Neural progenitor cell (in vitro differentiated cells): ENCODE data around the gene IP6K2. TPM values are rescaled to one million over a fixed set of nuclear protein-coding genes. Genes with fewer than 3 reads are reported as not detected.

Source experiments
- DNase-seq: peaks from one replicate; pipeline ENCODE4 v3.0.0-alpha.2; 2016; ENCODE audit warnings: low spot score
- H2AFZ ChIP-seq: fragments of 200-600 bp; sonication (generic); replicated peaks from 2 replicates; pipeline ENCODE4 v1.6.1; 2016; ENCODE audit warnings: antibody characterized with exemption
- H3F3A ChIP-seq: fragments of 200-600 bp; sonication (generic); 2 replicates; pipeline ENCODE4 v1.6.1; 2016; ENCODE audit warnings: antibody characterized with exemption, low read depth
- H3K27ac ChIP-seq: fragments of 200-600 bp; sonication (generic); 2 replicates; pipeline ENCODE4 v1.5.1; 2016; ENCODE audit warnings: mild to moderate bottlenecking
- H3K27me3 ChIP-seq: fragments of 200-600 bp; sonication (generic); 2 replicates; pipeline ENCODE4 v1.6.1; 2016; ENCODE audit warnings: mild to moderate bottlenecking, moderate library complexity
- H3K36me3 ChIP-seq: fragments of 200-600 bp; sonication (generic); 2 replicates; pipeline ENCODE4 v1.5.1; 2016
- H3K4me1 ChIP-seq: fragments of 200-600 bp; sonication (generic); 2 replicates; pipeline ENCODE4 v1.6.1; 2016; ENCODE audit warnings: mixed run types
- H3K4me2 ChIP-seq: fragments of 200-600 bp; sonication (generic); 2 replicates; pipeline ENCODE4 v1.6.1; 2016
- H3K4me3 ChIP-seq: fragments of 200-600 bp; sonication (generic); 2 replicates; pipeline ENCODE4 v1.5.1; 2016
- H3K79me2 ChIP-seq: fragments of 200-600 bp; sonication (generic); 2 replicates; pipeline ENCODE4 v1.6.1; 2016; ENCODE audit warnings: low read depth
- H3K9ac ChIP-seq: fragments of 200-600 bp; sonication (generic); 2 replicates; pipeline ENCODE4 v1.6.1; 2016
- H3K9me3 ChIP-seq: fragments of 200-600 bp; sonication (generic); 2 replicates; pipeline ENCODE4 v1.5.1; 2016; ENCODE audit warnings: low read depth
- H4K20me1 ChIP-seq: fragments of 200-600 bp; sonication (generic); 2 replicates; pipeline ENCODE4 v1.6.1; 2016; ENCODE audit warnings: low read depth
- H3K27ac Mint-ChIP-seq: 3 replicates; pipeline ENCODE4 v1.8.0; 2021; ENCODE audit warnings: mixed read lengths
- H3K27me3 Mint-ChIP-seq: 2 replicates; pipeline ENCODE4 v1.8.0; 2022; ENCODE audit warnings: low read depth, mild to moderate bottlenecking, inconsistent platforms, moderate library complexity, mixed read lengths; ENCODE audit not compliant: insufficient read depth
- H3K36me3 Mint-ChIP-seq: 3 replicates; pipeline ENCODE4 v1.8.0; 2021; ENCODE audit warnings: mixed read lengths
- H3K4me1 Mint-ChIP-seq: 3 replicates; pipeline ENCODE4 v1.8.0; 2021; ENCODE audit warnings: mixed read lengths
- H3K4me3 Mint-ChIP-seq: 3 replicates; pipeline ENCODE4 v1.8.0; 2021; ENCODE audit warnings: mild to moderate bottlenecking, moderate library complexity, mixed read lengths
- H3K9me3 Mint-ChIP-seq: 3 replicates; pipeline ENCODE4 v1.8.0; 2020; ENCODE audit warnings: mixed read lengths
- EZH2 ChIP-seq: fragments of 200-600 bp; sonication (generic); IDR thresholded peaks from 2 replicates; pipeline ENCODE4 v1.6.1; 2017; ENCODE audit warnings: antibody characterized with exemption, mild to moderate bottlenecking, moderate library complexity
- EZH2phosphoT487 ChIP-seq: fragments of 200-600 bp; sonication (generic); IDR thresholded peaks from 2 replicates; pipeline ENCODE4 v1.6.1; 2017; ENCODE audit warnings: antibody characterized with exemption
- total RNA-seq: library from RNA; depleted of rRNA; stranded (reverse); fragments of >200 nt; gene quantifications from 2 replicates; pipeline ENCODE4 v1.2.3, GENCODE V29; 2015; ENCODE audit warnings: low replicate concordance
- TF ChIP-seq, protein P1 (sequence below): fragments of 200-600 bp; sonication (generic); IDR thresholded peaks from 2 replicates; pipeline ENCODE4 v1.5.1; 2017; ENCODE audit warnings: antibody characterized with exemption, mild to moderate bottlenecking

IP6K2 gene
- total RNA-seq, 1 donor from 2014 or later: 130 TPM

DNA sequence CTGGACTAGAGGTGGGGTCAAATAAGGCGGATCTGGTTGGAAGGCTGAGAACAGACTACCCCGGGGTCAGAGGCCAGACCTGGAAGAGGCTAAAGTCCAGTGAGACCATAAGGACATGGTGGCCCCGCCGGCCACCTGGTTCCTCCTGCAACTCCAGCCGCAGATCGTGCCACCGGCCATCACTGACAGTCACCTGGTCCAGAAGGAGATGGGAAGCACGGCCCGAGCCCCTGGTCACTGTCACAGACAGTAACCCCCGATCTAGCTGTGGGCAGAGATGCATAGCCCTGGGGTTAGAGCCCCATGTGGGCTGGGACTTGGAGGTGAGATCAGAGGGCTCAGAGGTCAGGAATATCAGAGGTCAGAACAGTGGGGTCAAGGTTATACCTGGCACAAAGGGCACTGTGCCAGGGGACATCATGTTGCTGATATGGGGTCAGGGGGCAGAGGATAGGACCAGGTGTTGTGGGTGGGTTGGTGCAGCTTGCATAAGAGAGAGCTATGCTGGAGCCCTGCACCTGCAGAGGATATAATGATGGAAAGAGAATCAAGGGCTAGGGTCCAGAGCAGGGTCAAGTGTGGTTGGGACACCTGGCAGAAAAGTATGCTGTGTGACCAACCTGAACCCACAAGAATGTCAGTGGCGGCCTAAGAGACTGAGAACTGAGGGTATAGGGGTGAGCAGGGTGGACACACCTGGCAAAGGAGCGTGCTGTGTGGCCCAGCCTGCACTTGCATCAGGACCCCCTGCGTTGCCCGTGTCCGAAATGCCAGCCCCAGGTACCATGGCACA is 63.9 kb downstream of the IP6K2 start:
- H3K36me3 ChIP-seq: no peaks in the 10 kb centered on the region
- no peak overlapping the region for H3K4me3 Mint-ChIP-seq

DNA sequence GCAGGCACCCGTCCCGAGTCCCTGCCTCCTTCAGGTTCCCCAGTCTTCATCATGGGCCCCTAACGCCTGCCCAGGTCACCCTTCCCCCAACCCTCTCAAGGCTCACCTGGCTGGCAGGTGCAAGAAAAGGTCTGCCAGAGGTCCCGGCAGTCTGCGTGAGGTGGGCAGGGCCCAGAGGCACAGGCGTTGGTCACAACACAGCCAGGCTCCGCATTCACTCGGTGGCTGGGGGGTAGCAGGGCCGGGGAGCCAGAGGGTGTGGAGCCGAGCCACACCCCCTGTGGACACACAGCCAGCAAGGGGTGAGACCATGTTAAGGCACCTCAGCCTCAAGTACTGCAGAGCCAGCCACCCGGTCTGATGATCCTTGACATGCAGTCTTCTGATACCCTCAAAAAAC is 65.2 kb downstream of the IP6K2 start:
- H3K36me3 Mint-ChIP-seq: peaks cover 22% of the 10 kb centered on the region
- Histone ChIP-seq H3K27ac (no peak overlapping the region), H4K20me1 (peaks cover 18% of the 10 kb centered on the region), H3K36me3 (no peaks in the 10 kb centered on the region), H3K79me2 (no peaks in the 10 kb centered on the region), H3F3A (peaks cover 18% of the 10 kb centered on the region), H3K9ac (no peak overlapping the region), H3K27me3 (peaks cover 8% of the 10 kb centered on the region), H3K4me3 (no peak overlapping the region), H3K4me2 (no peak overlapping the region), H3K9me3 (no peaks in the 10 kb centered on the region), H3K4me1 (peaks cover 9% of the 10 kb centered on the region), H2AFZ (no peak overlapping the region)
- no peak for TF ChIP-seq EZH2
- TF ChIP-seq EZH2phosphoT487: no peak
- TF ChIP-seq, protein P1, sequence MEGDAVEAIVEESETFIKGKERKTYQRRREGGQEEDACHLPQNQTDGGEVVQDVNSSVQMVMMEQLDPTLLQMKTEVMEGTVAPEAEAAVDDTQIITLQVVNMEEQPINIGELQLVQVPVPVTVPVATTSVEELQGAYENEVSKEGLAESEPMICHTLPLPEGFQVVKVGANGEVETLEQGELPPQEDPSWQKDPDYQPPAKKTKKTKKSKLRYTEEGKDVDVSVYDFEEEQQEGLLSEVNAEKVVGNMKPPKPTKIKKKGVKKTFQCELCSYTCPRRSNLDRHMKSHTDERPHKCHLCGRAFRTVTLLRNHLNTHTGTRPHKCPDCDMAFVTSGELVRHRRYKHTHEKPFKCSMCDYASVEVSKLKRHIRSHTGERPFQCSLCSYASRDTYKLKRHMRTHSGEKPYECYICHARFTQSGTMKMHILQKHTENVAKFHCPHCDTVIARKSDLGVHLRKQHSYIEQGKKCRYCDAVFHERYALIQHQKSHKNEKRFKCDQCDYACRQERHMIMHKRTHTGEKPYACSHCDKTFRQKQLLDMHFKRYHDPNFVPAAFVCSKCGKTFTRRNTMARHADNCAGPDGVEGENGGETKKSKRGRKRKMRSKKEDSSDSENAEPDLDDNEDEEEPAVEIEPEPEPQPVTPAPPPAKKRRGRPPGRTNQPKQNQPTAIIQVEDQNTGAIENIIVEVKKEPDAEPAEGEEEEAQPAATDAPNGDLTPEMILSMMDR: no peak
- no peak for DNase-seq
- peaks cover 14% of the 10 kb centered on the region for H3K4me1 Mint-ChIP-seq
- H3K4me3 Mint-ChIP-seq: no peak overlapping the region
- no peaks in the 10 kb centered on the region for H3K9me3 Mint-ChIP-seq
- no peak overlapping the region for H3K27ac Mint-ChIP-seq
- peaks cover 7% of the 10 kb centered on the region for H3K27me3 Mint-ChIP-seq

More for the DNA sequence above, 63.9 kb downstream of the IP6K2 start:
- Mint-ChIP-seq H3K27ac (no peak overlapping the region), H3K36me3 (peaks cover 28% of the 10 kb centered on the region), H3K9me3 (no peaks in the 10 kb centered on the region), H3K27me3 (peaks cover 12% of the 10 kb centered on the region), H3K4me1 (peaks cover 14% of the 10 kb centered on the region)
- Histone ChIP-seq H3K4me2 (no peak overlapping the region), H3K9me3 (no peaks in the 10 kb centered on the region), H3K9ac (no peak overlapping the region), H3K4me1 (peaks cover 10% of the 10 kb centered on the region), H2AFZ (no peak overlapping the region), H4K20me1 (peaks cover 25% of the 10 kb centered on the region), H3K27ac (no peak overlapping the region), H3F3A (peaks cover 24% of the 10 kb centered on the region), H3K79me2 (no peaks in the 10 kb centered on the region), H3K4me3 (no peak overlapping the region), H3K27me3 (peaks cover 8% of the 10 kb centered on the region)
- DNase-seq: no peak
- TF ChIP-seq EZH2phosphoT487: no peak
- TF ChIP-seq EZH2: no peak
- TF ChIP-seq, protein P1: no peak

DNA sequence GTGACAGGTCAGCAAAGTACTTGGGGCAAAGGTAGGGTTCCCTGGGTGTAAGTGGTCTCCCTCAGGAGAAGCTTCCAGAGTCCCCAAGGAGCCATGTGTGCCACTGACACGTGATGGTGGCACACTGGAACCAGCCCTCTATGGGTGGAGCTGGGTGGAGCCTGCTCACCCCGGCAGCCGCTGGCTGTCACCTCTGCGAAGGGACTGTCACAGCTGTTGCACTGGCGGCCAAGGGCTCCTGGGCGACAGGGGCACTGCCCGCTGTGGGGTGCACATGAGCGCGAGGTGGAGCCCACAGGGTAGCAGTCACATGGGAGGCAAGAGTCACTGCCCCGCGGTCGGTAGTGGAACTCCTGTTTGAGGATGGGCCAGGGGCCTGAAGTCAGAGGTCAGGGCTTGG is 66.3 kb downstream of the IP6K2 start:
- no peaks in the 10 kb centered on the region for H3K79me2 ChIP-seq
- no peak overlapping the region for H2AFZ ChIP-seq
- peaks cover 7% of the 10 kb centered on the region for H3F3A ChIP-seq
- peaks cover 5% of the 10 kb centered on the region for H3K4me1 ChIP-seq
- Mint-ChIP-seq H3K4me1 (peaks cover 14% of the 10 kb centered on the region), H3K27ac (no peak overlapping the region), H3K36me3 (peaks cover 22% of the 10 kb centered on the region), H3K4me3 (peak overlapping the region; percentile 66), H3K9me3 (no peaks in the 10 kb centered on the region), H3K27me3 (peaks cover 7% of the 10 kb centered on the region)
- H3K9me3 ChIP-seq: no peaks in the 10 kb centered on the region
- H3K9ac ChIP-seq: no peak overlapping the region
- no peak for DNase-seq
- H3K36me3 ChIP-seq: no peaks in the 10 kb centered on the region
- H4K20me1 ChIP-seq: peaks cover 16% of the 10 kb centered on the region
- no peak overlapping the region for H3K4me2 ChIP-seq
- H3K27ac ChIP-seq: no peak overlapping the region
- peaks cover 8% of the 10 kb centered on the region for H3K27me3 ChIP-seq
- H3K4me3 ChIP-seq: no peak overlapping the region
- TF ChIP-seq EZH2phosphoT487 (no peak), EZH2 (no peak)
- TF ChIP-seq, protein P1: no peak
